Stomach (tissue), 9 donors: Measurements from ENCODE around the gene RAB30. TPM values are rescaled to one million over a fixed set of nuclear protein-coding genes. Genes with fewer than 3 reads are reported as not detected.

ENCODE experiments used
- DNase-seq, 2 donors: peaks; one replicate each; pipeline versions ENCODE4 v3.0.0 to v3.0.0-alpha.2; 2013 to 2019
- H3K27ac ChIP-seq, 5 donors: fragments of 200-600 bp in 4 of 5; sonication (generic) in 4 of 5; one replicate each; pipeline ENCODE4 v1.5.1; 2013 to 2019; ENCODE audit warnings: mild to moderate bottlenecking in 1 of 5, moderate library complexity in 1 of 5
- H3K27me3 ChIP-seq, 3 donors: fragments of 200-600 bp; sonication (generic); one replicate each; pipeline ENCODE4 v1.5.1; 2017 to 2019; ENCODE audit warnings: mixed run types in 1 of 3
- H3K36me3 ChIP-seq, 4 donors: fragments of 200-600 bp; sonication (generic); 1 replicate in 3 of 4; 2 replicates in 1 of 4; pipeline ENCODE4 v1.5.1; 2016 to 2019
- H3K4me1 ChIP-seq, 4 donors: fragments of 200-600 bp; sonication (generic); one replicate each; pipeline ENCODE4 v1.5.1; 2016 to 2019
- H3K4me3 ChIP-seq, 4 donors: fragments of 200-600 bp; sonication (generic) in 3 of 4; one replicate each; pipeline ENCODE4 v1.5.1; 2016 to 2019; ENCODE audit warnings: mild to moderate bottlenecking in 1 of 4
- H3K9me3 ChIP-seq, 4 donors: fragments of 200-600 bp; sonication (generic); one replicate each; pipeline ENCODE4 v1.5.1; 2016 to 2019
- EP300 ChIP-seq: sonication (generic); formaldehyde crosslinking; IDR thresholded peaks from one replicate; pipeline ENCODE4 v1.6.1; 2017; ENCODE audit warnings: antibody characterized with exemption
- POLR2A ChIP-seq, 4 donors: fragments of 450-650 bp; IDR thresholded peaks; one replicate each; pipeline ENCODE4 v1.6.1; 2016; ENCODE audit warnings: antibody characterized with exemption in 4 of 4, control low read depth in 2 of 4, mild to moderate bottlenecking in 1 of 4, moderate library complexity in 1 of 4
- POLR2AphosphoS5 ChIP-seq, 3 donors: sonication (generic); formaldehyde crosslinking; IDR thresholded peaks; one replicate each; pipeline ENCODE4 v1.6.1; 2016; ENCODE audit warnings: antibody characterized with exemption in 3 of 3
- WGBS, 5 donors: extraction: QIAGEN DNeasy Blood & Tissue Kit in 3 of 5; methylation state at CpG; one replicate each; pipeline versions ENCODE4 v1.1.5 to v1.1.7; 2013 to 2018; 5-methylcytosine and 5-hydroxymethylcytosine counted together
- intact Hi-C: fragments of 100-400 bp; cut with DNase I; formaldehyde crosslinking; loops from one replicate; pipeline ENCODE4 v1.15.1; 2023; ENCODE audit warnings: low total_unique reads
- polyA plus RNA-seq, 3 donors: library from polyadenylated mRNA; stranded (reverse); fragments of 200-250 nt; gene quantifications; one replicate each; pipeline ENCODE4 v1.2.3, GENCODE V29; 2013
- total RNA-seq, 5 donors: library from RNA; depleted of rRNA; stranded (reverse); fragments of >200 nt; gene quantifications; one replicate each; pipeline versions ENCODE4 v1.1.0 to v1.2.3, GENCODE V29; 2014 to 2016
- TF ChIP-seq, protein P1 (sequence below), 7 experiments: fragments of 450-650 bp in 4 of 7; fragments of 200-600 bp in 3 of 7; sonication (generic) in 3 of 7; IDR thresholded peaks; one replicate each; pipeline ENCODE4 v1.5.1; 2016 to 2019; ENCODE audit warnings: antibody characterized with exemption in 7 of 7, control low read depth in 2 of 7, mild to moderate bottlenecking in 1 of 7
- donor health status: healthy with polysubstance abuse.
- donor health status: Bipolar disorder and iron deficiency.
- donor health status: healthy.

The RAB30 gene
- total and polyA plus RNA-seq, 8 donors, result 0.29 to 14.0 (median 3.1) TPM

DNA sequence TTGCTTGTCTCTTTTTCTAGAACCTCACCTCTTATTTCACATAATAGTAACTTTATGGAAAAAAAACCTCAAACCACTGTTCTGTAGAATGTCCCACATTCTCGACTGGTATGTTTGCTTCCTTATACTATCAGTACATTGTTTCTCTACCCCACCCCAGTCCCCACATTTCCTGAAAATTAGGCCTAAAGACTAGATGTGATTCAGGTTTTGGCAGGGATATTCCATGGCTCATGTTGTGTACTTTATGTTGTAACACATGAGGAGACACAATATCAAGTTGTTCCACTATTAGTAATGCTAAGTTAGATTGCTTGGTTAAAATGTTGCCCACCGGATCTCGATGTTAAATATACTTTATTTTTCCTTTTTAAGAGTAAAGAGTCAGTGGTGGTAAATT lies 135.4 kb downstream of the RAB30 start:
- TF ChIP-seq EP300 (no peak), POLR2AphosphoS5 (IDR thresholded peaks at IDR 0.05) (no peak), POLR2A (IDR thresholded peaks at IDR 0.05) (no peak)
- TF ChIP-seq, protein P1, sequence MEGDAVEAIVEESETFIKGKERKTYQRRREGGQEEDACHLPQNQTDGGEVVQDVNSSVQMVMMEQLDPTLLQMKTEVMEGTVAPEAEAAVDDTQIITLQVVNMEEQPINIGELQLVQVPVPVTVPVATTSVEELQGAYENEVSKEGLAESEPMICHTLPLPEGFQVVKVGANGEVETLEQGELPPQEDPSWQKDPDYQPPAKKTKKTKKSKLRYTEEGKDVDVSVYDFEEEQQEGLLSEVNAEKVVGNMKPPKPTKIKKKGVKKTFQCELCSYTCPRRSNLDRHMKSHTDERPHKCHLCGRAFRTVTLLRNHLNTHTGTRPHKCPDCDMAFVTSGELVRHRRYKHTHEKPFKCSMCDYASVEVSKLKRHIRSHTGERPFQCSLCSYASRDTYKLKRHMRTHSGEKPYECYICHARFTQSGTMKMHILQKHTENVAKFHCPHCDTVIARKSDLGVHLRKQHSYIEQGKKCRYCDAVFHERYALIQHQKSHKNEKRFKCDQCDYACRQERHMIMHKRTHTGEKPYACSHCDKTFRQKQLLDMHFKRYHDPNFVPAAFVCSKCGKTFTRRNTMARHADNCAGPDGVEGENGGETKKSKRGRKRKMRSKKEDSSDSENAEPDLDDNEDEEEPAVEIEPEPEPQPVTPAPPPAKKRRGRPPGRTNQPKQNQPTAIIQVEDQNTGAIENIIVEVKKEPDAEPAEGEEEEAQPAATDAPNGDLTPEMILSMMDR (IDR thresholded peaks at IDR 0.05), result no peak
- H3K9me3 ChIP-seq, result no peaks in the 10 kb centered on the region
- no peak for DNase-seq
- no peak overlapping the region for H3K4me3 ChIP-seq
- 66 to 77% (median 69%) methylated on average over 3 of the region's 3 CpGs for WGBS, 5 donors
- H3K27me3 ChIP-seq, result no peaks in the 10 kb centered on the region
- no peak overlapping the region for H3K27ac ChIP-seq
- H3K4me1 ChIP-seq, result no peaks in the 10 kb centered on the region
- intact Hi-C loops, result no loop called here
- no peaks in the 10 kb centered on the region for H3K36me3 ChIP-seq

DNA sequence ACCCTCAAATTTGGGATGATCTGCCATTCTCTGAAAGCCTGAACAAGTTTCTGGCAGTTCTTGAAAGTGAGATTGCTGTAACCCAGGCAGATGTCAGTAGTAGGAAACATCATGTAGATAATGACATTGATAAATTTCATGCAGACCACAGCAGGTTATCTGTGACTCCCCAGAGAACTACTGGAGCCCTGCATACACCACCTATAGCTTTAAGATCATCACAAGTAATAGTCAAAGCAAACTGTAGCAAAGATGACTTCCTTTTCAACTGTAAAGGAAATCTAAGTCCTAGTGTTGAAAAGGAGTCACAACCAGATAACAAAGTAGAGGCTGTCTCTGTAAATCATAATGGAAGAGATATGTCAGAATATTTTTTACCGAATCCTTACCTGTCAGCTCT lies 139.1 kb downstream of the RAB30 start:
- peaks cover 0 to under 1% (median 0%) of the 10 kb centered on the region in 4 donors for H3K4me1 ChIP-seq
- H3K36me3 ChIP-seq, result no peaks in the 10 kb centered on the region
- DNase-seq, result no peak
- H3K27ac ChIP-seq, result no peak overlapping the region
- H3K9me3 ChIP-seq, result no peaks in the 10 kb centered on the region
- no peaks in the 10 kb centered on the region for H3K27me3 ChIP-seq
- H3K4me3 ChIP-seq, result no peak overlapping the region
- intact Hi-C loops, result no loop called here
- TF ChIP-seq POLR2AphosphoS5 (IDR thresholded peaks at IDR 0.05), result no peak
- TF ChIP-seq, protein P1 (IDR thresholded peaks at IDR 0.05), result no peak
- no peak for TF ChIP-seq POLR2A (IDR thresholded peaks at IDR 0.05)
- no peak for TF ChIP-seq EP300
- WGBS, 5 donors, result 90 to 95% (median 91%) methylated on average over 1 of the region's 1 CpG

- H3K36me3 ChIP-seq, result no peaks in the 10 kb centered on the region
- intact Hi-C loops, result no loop called here
- no peaks in the 10 kb centered on the region for H3K27me3 ChIP-seq
- no peak overlapping the region for H3K27ac ChIP-seq
- H3K9me3 ChIP-seq, result no peaks in the 10 kb centered on the region
- whole genome bisulfite sequencing, 5 donors, result 77 to 92% (median 87%) methylated on average over 2 of the region's 2 CpGs
- DNase-seq, result no peak
- TF ChIP-seq EP300 (no peak), POLR2AphosphoS5 (IDR thresholded peaks at IDR 0.05) (no peak), POLR2A (IDR thresholded peaks at IDR 0.05) (no peak)
- TF ChIP-seq, protein P1 (IDR thresholded peaks at IDR 0.05), result no peak
- H3K4me1 ChIP-seq, result peaks cover 0 to 7% (median 0%) of the 10 kb centered on the region in 4 donors
- no peak overlapping the region for H3K4me3 ChIP-seq
These were observed 141.0 kb downstream of the RAB30 start for GRCh38 chr11:82930734-82931133.

DNA sequence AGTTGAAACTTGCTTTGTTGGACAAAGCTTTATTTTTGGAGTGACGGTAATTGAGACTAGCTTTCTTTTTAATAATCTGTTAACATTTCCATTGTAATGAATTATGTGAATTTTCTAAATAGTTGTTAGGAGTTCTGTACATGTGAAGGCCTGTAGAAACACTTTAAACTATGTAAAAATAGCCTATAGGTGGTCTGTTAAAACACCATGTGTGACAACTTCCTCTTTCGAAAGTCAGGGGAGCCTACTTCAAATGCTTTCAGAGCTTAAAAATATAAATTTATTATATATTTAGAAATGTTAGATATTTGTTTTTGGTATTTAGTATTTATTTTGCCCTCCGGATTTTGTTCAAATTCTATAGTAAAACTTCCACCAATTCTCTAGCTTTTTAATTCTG lies 141.5 kb downstream of the RAB30 start:
- Histone ChIP-seq H3K4me1 (peaks cover 0 to 7% (median 0%) of the 10 kb centered on the region in 4 donors), H3K27ac (no peak overlapping the region), H3K27me3 (no peaks in the 10 kb centered on the region), H3K36me3 (no peaks in the 10 kb centered on the region), H3K9me3 (no peaks in the 10 kb centered on the region), H3K4me3 (no peak overlapping the region)
- intact Hi-C loops, result no loop called here
- TF ChIP-seq POLR2A (IDR thresholded peaks at IDR 0.05), result no peak
- TF ChIP-seq EP300, result no peak
- no peak for TF ChIP-seq POLR2AphosphoS5 (IDR thresholded peaks at IDR 0.05)
- TF ChIP-seq, protein P1 (IDR thresholded peaks at IDR 0.05), result no peak
- 75 to 95% (median 92%) methylated on average over 3 of the region's 3 CpGs for WGBS, 5 donors
- no peak for DNase-seq
